A673 (cell line): ENCODE results near the gene CRHR1. TPM values are rescaled to one million over a fixed set of nuclear protein-coding genes. Genes with fewer than 3 reads are reported as not detected.

Experiments
- BruUV-seq: library from RNA; stranded (reverse); fragments of 400-500 nt; replicated peaks from 2 replicates; lab custom pipeline; 2021; lab: Mats Ljungman, UMichigan
- CTCF ChIA-PET: fragments of 300-600 bp; sonication (Branson Sonifier 250); formaldehyde crosslinking; loops from one replicate; lab custom pipeline; 2022; ENCODE audit warnings: antibody characterized with exemption; lab: Charles Lee
- POLR2A ChIA-PET: fragments of 300-600 bp; sonication (Branson Sonifier 250); formaldehyde crosslinking; loops from one replicate; lab custom pipeline; 2022; ENCODE audit warnings: antibody characterized with exemption; ENCODE audit not compliant: low non-redundant PET; lab: Charles Lee
- DNase-seq: peaks from one replicate; pipeline ENCODE4 v3.0.0-alpha.2; 2015; ENCODE audit warnings: low spot score
- H3K27ac ChIP-seq: fragments of 200-600 bp; sonication (generic); 2 replicates; pipeline ENCODE4 v1.5.1; 2016; ENCODE audit warnings: mixed run types, low read depth, mild to moderate bottlenecking, mixed read lengths, antibody characterized with exemption, low read length; ENCODE audit not compliant: poor library complexity, severe bottlenecking
- H3K27me3 ChIP-seq: fragments of 200-600 bp; sonication (generic); replicated peaks from 2 replicates; pipeline ENCODE4 v1.6.1; 2017; ENCODE audit warnings: mixed run types, low read depth, mild to moderate bottlenecking, mixed read lengths, antibody characterized with exemption, low read length; ENCODE audit not compliant: insufficient read depth, poor library complexity
- H3K36me3 ChIP-seq: fragments of 200-600 bp; sonication (generic); 2 replicates; pipeline ENCODE4 v1.6.1; 2016; ENCODE audit warnings: mixed run types, mild to moderate bottlenecking, mixed read lengths, antibody characterized with exemption, low read length; ENCODE audit not compliant: insufficient read depth, poor library complexity, severe bottlenecking
- H3K4me1 ChIP-seq: fragments of 200-600 bp; sonication (generic); 2 replicates; pipeline ENCODE4 v1.6.1; 2017; ENCODE audit warnings: mixed run types, mild to moderate bottlenecking, mixed read lengths, antibody characterized with exemption, low read length; ENCODE audit not compliant: insufficient read depth, poor library complexity, severe bottlenecking
- H3K4me3 ChIP-seq: fragments of 200-600 bp; sonication (generic); 2 replicates; pipeline ENCODE4 v1.5.1; 2016; ENCODE audit warnings: low read depth, mixed run types, mild to moderate bottlenecking, mixed read lengths, low read length; ENCODE audit not compliant: poor library complexity, severe bottlenecking
- H3K9me3 ChIP-seq: fragments of 200-600 bp; sonication (generic); 2 replicates; pipeline ENCODE4 v1.6.1; 2016; ENCODE audit warnings: mixed run types, low read depth, mild to moderate bottlenecking, mixed read lengths, antibody characterized with exemption, low read length; ENCODE audit not compliant: poor library complexity, severe bottlenecking
- CTCF ChIP-seq: fragments of 300-800, 200-600 bp; sonication (generic); conservative IDR thresholded peaks from 2 replicates; pipeline ENCODE4 v1.5.1; 2017; ENCODE audit warnings: low read depth, mild to moderate bottlenecking, antibody characterized with exemption, low read length, moderate library complexity, mixed read lengths
- EZH2 ChIP-seq: fragments of 200-600 bp; sonication (generic); IDR thresholded peaks from 2 replicates; pipeline ENCODE4 v1.6.1; 2017; ENCODE audit warnings: borderline replicate concordance, low read depth, mild to moderate bottlenecking, mixed read lengths, antibody characterized with exemption, low read length; ENCODE audit not compliant: poor library complexity, severe bottlenecking
- intact Hi-C: fragments of 100-400 bp; cut with micrococcal nuclease; formaldehyde crosslinking; loops from one replicate; pipeline ENCODE4 v1.10.0; 2022; ENCODE audit not compliant: unreplicated experiment
- total RNA-seq: library from RNA; stranded (reverse); gene quantifications from 2 replicates; pipeline ENCODE4 v1.2.3, GENCODE V29; 2021

The CRHR1 gene
- total RNA-seq, 1 experiment from 2014 or later, result not detected

GRCh38 chr17:45828582-45829133, 44.5 kb downstream of the CRHR1 start:
- POLR2A ChIA-PET, result no interaction called here
- H3K27ac ChIP-seq, result no peak overlapping the region
- no peaks in the 10 kb centered on the region for H3K4me1 ChIP-seq
- intact Hi-C loops, result no loop called here
- H3K9me3 ChIP-seq, result no peaks in the 10 kb centered on the region
- DNase-seq, result no peak
- H3K4me3 ChIP-seq, result no peak overlapping the region
- CTCF ChIA-PET, result interaction anchor here (1.1 kb wide), 1 partner anchor 189 kb away, joined by 4 read pairs; no protein-coding TSS in a partner anchor
- no TSS peak for BruUV-seq
- TF ChIP-seq EZH2 (no peak), CTCF (no peak)
- no peaks in the 10 kb centered on the region for H3K36me3 ChIP-seq
- no peaks in the 10 kb centered on the region for H3K27me3 ChIP-seq

GRCh38 chr17:45833920-45834319, 49.8 kb downstream of the CRHR1 start:
- no TSS peak for BruUV-seq
- Histone ChIP-seq H3K4me3 (no peak overlapping the region), H3K9me3 (no peaks in the 10 kb centered on the region), H3K4me1 (no peaks in the 10 kb centered on the region), H3K27me3 (no peaks in the 10 kb centered on the region), H3K27ac (no peak overlapping the region), H3K36me3 (no peaks in the 10 kb centered on the region)
- TF ChIP-seq EZH2, result no peak
- DNase-seq, result no peak
- CTCF ChIA-PET, result no interaction called here
- intact Hi-C loops, result no loop called here
- POLR2A ChIA-PET, result no interaction called here

- ChIA-PET CTCF (no interaction called here), POLR2A (no interaction called here)
- Histone ChIP-seq H3K27me3 (no peaks in the 10 kb centered on the region), H3K4me3 (no peak overlapping the region), H3K36me3 (no peaks in the 10 kb centered on the region), H3K27ac (no peak overlapping the region), H3K4me1 (no peaks in the 10 kb centered on the region), H3K9me3 (no peaks in the 10 kb centered on the region)
- DNase-seq, result no peak
- no TSS peak for BruUV-seq
- TF ChIP-seq EZH2 (no peak), CTCF (no peak)
- intact Hi-C loops, result no loop called here
Measured at GRCh38 chr17:45834471-45835396, 50.6 kb downstream of the CRHR1 start.
